Thoracic aorta (tissue), 2 donors: ENCODE measurements around the gene FOS. TPM values are rescaled to one million over a fixed set of nuclear protein-coding genes. Genes with fewer than 3 reads are reported as not detected.

Experiments used
- ATAC-seq: fragments of 150-250 bp; one replicate; pipeline ENCODE4 v1.8.0; 2017; ENCODE audit warnings: low read depth; ENCODE audit not compliant: insufficient number of reproducible peaks, low FRiP score
- DNase-seq: peaks from one replicate; pipeline ENCODE4 v3.0.0-alpha.2; 2020; ENCODE audit warnings: low spot score
- H3K27ac ChIP-seq, 2 donors: fragments of 200-600 bp; sonication (generic); 1 replicate in 1 of 2; 2 replicates in 1 of 2; pipeline ENCODE4 v1.5.1; 2016; ENCODE audit warnings: mild to moderate bottlenecking in 2 of 2, moderate library complexity in 2 of 2
- H3K27me3 ChIP-seq: fragments of 200-600 bp; sonication (generic); replicated peaks from 2 replicates; pipeline ENCODE4 v1.6.0; 2016; ENCODE audit warnings: mild to moderate bottlenecking; ENCODE audit not compliant: insufficient read depth
- H3K36me3 ChIP-seq: fragments of 200-600 bp; sonication (generic); one replicate; pipeline ENCODE4 v1.5.1; 2016
- H3K4me1 ChIP-seq, 2 donors: fragments of 200-600 bp; sonication (generic); 1 replicate in 1 of 2; 2 replicates in 1 of 2; pipeline versions ENCODE4 v1.5.1 to v1.6.0; 2016; ENCODE audit warnings: low read depth in 2 of 2, mild to moderate bottlenecking in 1 of 2; ENCODE audit not compliant: control insufficient read depth in 1 of 2
- H3K4me3 ChIP-seq: fragments of 200-600 bp; sonication (generic); 2 replicates; pipeline ENCODE4 v1.5.1; 2016; ENCODE audit warnings: mild to moderate bottlenecking
- H3K9me3 ChIP-seq: fragments of 200-600 bp; sonication (generic); 2 replicates; pipeline ENCODE4 v1.5.1; 2016
- total RNA-seq, 2 donors: library from RNA; depleted of rRNA; stranded (reverse); fragments of >200 nt; gene quantifications; one replicate each; pipeline versions ENCODE4 v1.1.0 to v1.2.3, GENCODE V29; 2016
- TF ChIP-seq, protein P1 (sequence below): fragments of 200-600 bp; sonication (generic); IDR thresholded peaks from one replicate; pipeline ENCODE4 v1.5.1; 2019; ENCODE audit warnings: antibody characterized with exemption

The FOS gene
- total RNA-seq, 2 donors from 2014 or later = 358 to 3,038 TPM

DNA sequence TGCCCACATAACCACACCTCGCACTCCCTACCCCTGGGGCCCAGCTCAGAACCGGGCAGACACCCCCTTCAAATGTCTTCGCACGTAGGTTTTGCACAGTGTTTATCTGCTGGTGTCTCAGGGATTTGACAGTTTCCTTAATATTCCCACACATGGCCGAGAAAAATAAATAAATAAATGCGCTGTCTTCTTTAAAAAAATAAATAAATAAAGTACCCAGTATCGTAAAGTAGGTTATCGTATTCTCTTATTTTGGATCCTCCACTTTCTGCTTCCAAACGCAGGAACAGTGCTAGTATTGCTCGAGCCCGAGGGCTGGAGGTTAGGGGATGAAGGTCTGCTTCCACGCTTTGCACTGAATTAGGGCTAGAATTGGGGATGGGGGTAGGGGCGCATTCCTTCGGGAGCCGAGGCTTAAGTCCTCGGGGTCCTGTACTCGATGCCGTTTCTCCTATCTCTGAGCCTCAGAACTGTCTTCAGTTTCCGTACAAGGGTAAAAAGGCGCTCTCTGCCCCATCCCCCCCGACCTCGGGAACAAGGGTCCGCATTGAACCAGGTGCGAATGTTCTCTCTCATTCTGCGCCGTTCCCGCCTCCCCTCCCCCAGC is 710 bp upstream of the FOS start:
- DNase-seq (no peak), ATAC-seq (peak; percentile 0)

DNA sequence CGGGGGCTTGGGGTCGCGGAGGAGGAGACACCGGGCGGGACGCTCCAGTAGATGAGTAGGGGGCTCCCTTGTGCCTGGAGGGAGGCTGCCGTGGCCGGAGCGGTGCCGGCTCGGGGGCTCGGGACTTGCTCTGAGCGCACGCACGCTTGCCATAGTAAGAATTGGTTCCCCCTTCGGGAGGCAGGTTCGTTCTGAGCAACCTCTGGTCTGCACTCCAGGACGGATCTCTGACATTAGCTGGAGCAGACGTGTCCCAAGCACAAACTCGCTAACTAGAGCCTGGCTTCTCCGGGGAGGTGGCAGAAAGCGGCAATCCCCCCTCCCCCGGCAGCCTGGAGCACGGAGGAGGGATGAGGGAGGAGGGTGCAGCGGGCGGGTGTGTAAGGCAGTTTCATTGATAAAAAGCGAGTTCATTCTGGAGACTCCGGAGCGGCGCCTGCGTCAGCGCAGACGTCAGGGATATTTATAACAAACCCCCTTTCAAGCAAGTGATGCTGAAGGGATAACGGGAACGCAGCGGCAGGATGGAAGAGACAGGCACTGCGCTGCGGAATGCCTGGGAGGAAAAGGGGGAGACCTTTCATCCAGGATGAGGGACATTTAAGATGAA is 630 bp downstream of the FOS start:
- Histone ChIP-seq H3K9me3 (no peaks in the 10 kb centered on the region), H3K27me3 (no peaks in the 10 kb centered on the region), H3K36me3 (peaks cover 14% of the 10 kb centered on the region), H3K27ac (peak overlapping the region; percentile 100), H3K4me3 (peak overlapping the region; percentile 88), H3K4me1 (peaks cover 16 to 31% of the 10 kb centered on the region in 2 donors)
- TF ChIP-seq, protein P1, sequence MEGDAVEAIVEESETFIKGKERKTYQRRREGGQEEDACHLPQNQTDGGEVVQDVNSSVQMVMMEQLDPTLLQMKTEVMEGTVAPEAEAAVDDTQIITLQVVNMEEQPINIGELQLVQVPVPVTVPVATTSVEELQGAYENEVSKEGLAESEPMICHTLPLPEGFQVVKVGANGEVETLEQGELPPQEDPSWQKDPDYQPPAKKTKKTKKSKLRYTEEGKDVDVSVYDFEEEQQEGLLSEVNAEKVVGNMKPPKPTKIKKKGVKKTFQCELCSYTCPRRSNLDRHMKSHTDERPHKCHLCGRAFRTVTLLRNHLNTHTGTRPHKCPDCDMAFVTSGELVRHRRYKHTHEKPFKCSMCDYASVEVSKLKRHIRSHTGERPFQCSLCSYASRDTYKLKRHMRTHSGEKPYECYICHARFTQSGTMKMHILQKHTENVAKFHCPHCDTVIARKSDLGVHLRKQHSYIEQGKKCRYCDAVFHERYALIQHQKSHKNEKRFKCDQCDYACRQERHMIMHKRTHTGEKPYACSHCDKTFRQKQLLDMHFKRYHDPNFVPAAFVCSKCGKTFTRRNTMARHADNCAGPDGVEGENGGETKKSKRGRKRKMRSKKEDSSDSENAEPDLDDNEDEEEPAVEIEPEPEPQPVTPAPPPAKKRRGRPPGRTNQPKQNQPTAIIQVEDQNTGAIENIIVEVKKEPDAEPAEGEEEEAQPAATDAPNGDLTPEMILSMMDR = no peak
- ATAC-seq (no peak), DNase-seq (no peak)

More for the DNA sequence above, 710 bp upstream of the FOS start:
- peak overlapping the region; percentile 100 for H3K27ac ChIP-seq
- TF ChIP-seq, protein P1 = no peak
- peaks cover 14% of the 10 kb centered on the region for H3K36me3 ChIP-seq
- peak overlapping the region; percentile 88 for H3K4me3 ChIP-seq
- H3K9me3 ChIP-seq = no peaks in the 10 kb centered on the region
- H3K27me3 ChIP-seq = no peaks in the 10 kb centered on the region
- peaks cover 26 to 45% of the 10 kb centered on the region in 2 donors for H3K4me1 ChIP-seq

DNA sequence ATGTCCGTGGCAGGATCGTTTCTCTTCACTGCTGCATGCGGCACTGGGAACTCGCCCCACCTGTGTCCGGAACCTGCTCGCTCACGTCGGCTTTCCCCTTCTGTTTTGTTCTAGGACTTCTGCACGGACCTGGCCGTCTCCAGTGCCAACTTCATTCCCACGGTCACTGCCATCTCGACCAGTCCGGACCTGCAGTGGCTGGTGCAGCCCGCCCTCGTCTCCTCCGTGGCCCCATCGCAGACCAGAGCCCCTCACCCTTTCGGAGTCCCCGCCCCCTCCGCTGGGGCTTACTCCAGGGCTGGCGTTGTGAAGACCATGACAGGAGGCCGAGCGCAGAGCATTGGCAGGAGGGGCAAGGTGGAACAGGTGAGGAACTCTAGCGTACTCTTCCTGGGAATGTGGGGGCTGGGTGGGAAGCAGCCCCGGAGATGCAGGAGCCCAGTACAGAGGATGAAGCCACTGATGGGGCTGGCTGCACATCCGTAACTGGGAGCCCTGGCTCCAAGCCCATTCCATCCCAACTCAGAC is 1.2 kb downstream of the FOS start:
- Histone ChIP-seq H3K4me1 (peaks cover 13 to 30% of the 10 kb centered on the region in 2 donors), H3K27ac (peak overlapping the region; percentile 100), H3K27me3 (no peaks in the 10 kb centered on the region), H3K36me3 (peaks cover 14% of the 10 kb centered on the region), H3K9me3 (no peaks in the 10 kb centered on the region), H3K4me3 (peak overlapping the region; percentile 88)
- TF ChIP-seq, protein P1 = no peak
- DNase-seq (no peak), ATAC-seq (no peak)

DNA sequence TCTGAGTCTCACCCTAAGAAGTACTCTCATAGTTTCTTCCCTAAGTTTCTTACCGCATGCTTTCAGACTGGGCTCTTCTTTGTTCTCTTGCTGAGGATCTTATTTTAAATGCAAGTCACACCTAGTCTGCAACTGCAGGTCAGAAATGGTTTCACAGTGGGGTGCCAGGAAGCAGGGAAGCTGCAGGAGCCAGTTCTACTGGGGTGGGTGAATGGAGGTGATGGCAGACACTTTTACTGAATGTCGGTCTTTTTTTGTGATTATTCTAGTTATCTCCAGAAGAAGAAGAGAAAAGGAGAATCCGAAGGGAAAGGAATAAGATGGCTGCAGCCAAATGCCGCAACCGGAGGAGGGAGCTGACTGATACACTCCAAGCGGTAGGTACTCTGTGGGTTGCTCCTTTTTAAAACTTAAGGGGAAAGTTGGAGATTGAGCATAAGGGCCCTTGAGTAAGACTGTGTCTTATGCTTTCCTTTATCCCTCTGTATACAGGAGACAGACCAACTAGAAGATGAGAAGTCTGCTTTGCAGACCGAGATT is 1.7 kb downstream of the FOS start:
- Histone ChIP-seq H3K27me3 (no peaks in the 10 kb centered on the region), H3K36me3 (peaks cover 14% of the 10 kb centered on the region), H3K27ac (peak overlapping the region; percentile 100), H3K4me3 (peak overlapping the region; percentile 88), H3K4me1 (peaks cover 13 to 30% of the 10 kb centered on the region in 2 donors), H3K9me3 (no peaks in the 10 kb centered on the region)
- TF ChIP-seq, protein P1 = no peak
- ATAC-seq (no peak), DNase-seq (no peak)

DNA sequence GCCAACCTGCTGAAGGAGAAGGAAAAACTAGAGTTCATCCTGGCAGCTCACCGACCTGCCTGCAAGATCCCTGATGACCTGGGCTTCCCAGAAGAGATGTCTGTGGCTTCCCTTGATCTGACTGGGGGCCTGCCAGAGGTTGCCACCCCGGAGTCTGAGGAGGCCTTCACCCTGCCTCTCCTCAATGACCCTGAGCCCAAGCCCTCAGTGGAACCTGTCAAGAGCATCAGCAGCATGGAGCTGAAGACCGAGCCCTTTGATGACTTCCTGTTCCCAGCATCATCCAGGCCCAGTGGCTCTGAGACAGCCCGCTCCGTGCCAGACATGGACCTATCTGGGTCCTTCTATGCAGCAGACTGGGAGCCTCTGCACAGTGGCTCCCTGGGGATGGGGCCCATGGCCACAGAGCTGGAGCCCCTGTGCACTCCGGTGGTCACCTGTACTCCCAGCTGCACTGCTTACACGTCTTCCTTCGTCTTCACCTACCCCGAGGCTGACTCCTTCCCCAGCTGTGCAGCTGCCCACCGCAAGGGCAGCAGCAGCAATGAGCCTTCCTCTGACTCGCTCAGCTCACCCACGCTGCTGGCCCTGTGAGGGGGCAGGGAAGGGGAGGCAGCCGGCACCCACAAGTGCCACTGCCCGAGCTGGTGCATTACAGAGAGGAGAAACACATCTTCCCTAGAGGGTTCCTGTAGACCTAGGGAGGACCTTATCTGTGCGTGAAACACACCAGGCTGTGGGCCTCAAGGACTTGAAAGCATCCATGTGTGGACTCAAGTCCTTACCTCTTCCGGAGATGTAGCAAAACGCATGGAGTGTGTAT is 2.4 kb downstream of the FOS start:
- Histone ChIP-seq H3K4me1 (peaks cover 9 to 27% of the 10 kb centered on the region in 2 donors), H3K27ac (peak overlapping the region in 1 of 2 donors; percentile 100), H3K9me3 (no peaks in the 10 kb centered on the region), H3K36me3 (peaks cover 14% of the 10 kb centered on the region), H3K27me3 (no peaks in the 10 kb centered on the region), H3K4me3 (peak overlapping the region; percentile 88)
- DNase-seq (no peak), ATAC-seq (no peak)
- TF ChIP-seq, protein P1 = no peak
